Mesendoderm (in vitro differentiated cells): ENCODE results near the gene ST8SIA2.
A peak's percentile ranks its signal among the peaks of the same experiment; 100 is the strongest.

ENCODE experiments used
- DNase-seq: peaks from one replicate; pipeline ENCODE4 v3.0.0; 2013
- H2AK5ac ChIP-seq: 2 replicates; pipeline ENCODE4 v1.6.1; 2013; ENCODE audit warnings: low read length, inconsistent platforms
- H2BK120ac ChIP-seq: 2 replicates; pipeline ENCODE4 v1.6.1; 2013; ENCODE audit warnings: low read depth, mild to moderate bottlenecking, low read length, moderate library complexity, mixed read lengths
- H2BK15ac ChIP-seq: replicated peaks from 2 replicates; pipeline ENCODE4 v1.6.1; 2013; ENCODE audit warnings: low read depth, mild to moderate bottlenecking, moderate library complexity
- H2BK5ac ChIP-seq: 2 replicates; pipeline ENCODE4 v1.6.1; 2013; ENCODE audit warnings: low read length, inconsistent platforms
- H3K18ac ChIP-seq: 2 replicates; pipeline ENCODE4 v1.6.1; 2013; ENCODE audit warnings: mild to moderate bottlenecking, low read length, mixed read lengths
- H3K23ac ChIP-seq: one replicate; pipeline ENCODE4 v1.6.1; 2013; ENCODE audit warnings: low read length
- H3K27ac ChIP-seq: 2 replicates; pipeline ENCODE4 v1.5.1; 2013; ENCODE audit warnings: low read depth, mild to moderate bottlenecking, inconsistent platforms, low read length, moderate library complexity
- H3K27me3 ChIP-seq: 2 replicates; pipeline ENCODE4 v1.6.1; 2013; ENCODE audit warnings: low read length, control low read depth, mild to moderate bottlenecking, inconsistent platforms; ENCODE audit not compliant: insufficient read depth, poor library complexity
- H3K36me3 ChIP-seq: 2 replicates; pipeline ENCODE4 v1.6.1; 2013; ENCODE audit warnings: low read length, inconsistent platforms; ENCODE audit not compliant: control insufficient read depth, insufficient read depth
- H3K4ac ChIP-seq: one replicate; pipeline ENCODE4 v1.6.1; 2013; ENCODE audit warnings: low read depth, mild to moderate bottlenecking, low read length, moderate library complexity
- H3K4me1 ChIP-seq: 2 replicates; pipeline ENCODE4 v1.6.1; 2013; ENCODE audit warnings: low read depth, low read length, inconsistent platforms; ENCODE audit not compliant: control insufficient read depth
- H3K4me2 ChIP-seq: 2 replicates; pipeline ENCODE4 v1.6.1; 2013; ENCODE audit warnings: low read length
- H3K4me3 ChIP-seq: 2 replicates; pipeline ENCODE4 v1.5.1; 2013; ENCODE audit warnings: mild to moderate bottlenecking, low read length
- H3K56ac ChIP-seq: one replicate; pipeline ENCODE4 v1.6.1; 2013; ENCODE audit warnings: low read length
- H3K79me1 ChIP-seq: 2 replicates; pipeline ENCODE4 v1.6.1; 2013; ENCODE audit warnings: low read length, inconsistent platforms
- H3K79me2 ChIP-seq: 2 replicates; pipeline ENCODE4 v1.6.1; 2013; ENCODE audit warnings: mild to moderate bottlenecking, low read length; ENCODE audit not compliant: control insufficient read depth, insufficient read depth
- H3K9ac ChIP-seq: 2 replicates; pipeline ENCODE4 v1.6.1; 2013; ENCODE audit warnings: low read length, inconsistent platforms
- H4K5ac ChIP-seq: one replicate; pipeline ENCODE4 v1.6.1; 2013; ENCODE audit warnings: low read length
- H4K8ac ChIP-seq: one replicate; pipeline ENCODE4 v1.6.1; 2013; ENCODE audit warnings: low read depth, mild to moderate bottlenecking, control low read depth, low read length, moderate library complexity
- WGBS: extraction: QIAGEN DNeasy Blood & Tissue Kit; methylation state at CpG from one replicate; pipeline ENCODE4 v1.1.7; 2013; ENCODE audit warnings: low lambda C conversion rate, missing lambda C conversion rate; ENCODE audit not compliant: insufficient coverage; ENCODE audit errors: extremely low coverage; 5-methylcytosine and 5-hydroxymethylcytosine counted together

Gene ST8SIA2

GRCh38 chr15:92362001-92362350 is 31.7 kb upstream of the ST8SIA2 start:
- Histone ChIP-seq H2BK5ac (no peak overlapping the region), H3K4me2 (no peak overlapping the region), H3K4me3 (no peak overlapping the region), H3K18ac (no peak overlapping the region), H3K79me1 (no peaks in the 10 kb centered on the region), H3K27ac (no peak overlapping the region), H3K79me2 (no peaks in the 10 kb centered on the region), H4K5ac (no peak overlapping the region), H3K9ac (no peak overlapping the region), H2BK120ac (no peak overlapping the region), H4K8ac (no peak overlapping the region), H3K4ac (no peak overlapping the region), H3K36me3 (no peaks in the 10 kb centered on the region), H3K27me3 (no peaks in the 10 kb centered on the region), H3K4me1 (peaks cover 8% of the 10 kb centered on the region), H2BK15ac (no peak overlapping the region), H3K23ac (no peak overlapping the region), H2AK5ac (no peak overlapping the region), H3K56ac (no peak overlapping the region)
- no CpG with 5 or more reads among the region's 3 CpGs for WGBS
- no peak for DNase-seq

- Histone ChIP-seq H3K79me1 (no peaks in the 10 kb centered on the region), H2BK5ac (no peak overlapping the region), H3K36me3 (no peaks in the 10 kb centered on the region), H2BK15ac (no peak overlapping the region), H3K9ac (no peak overlapping the region), H4K5ac (no peak overlapping the region), H3K4me2 (no peak overlapping the region), H3K27ac (no peak overlapping the region), H3K4ac (no peak overlapping the region), H3K56ac (no peak overlapping the region), H3K27me3 (no peaks in the 10 kb centered on the region), H2BK120ac (peak overlapping the region; percentile 78), H3K18ac (no peak overlapping the region), H3K4me3 (no peak overlapping the region), H3K23ac (no peak overlapping the region), H3K4me1 (peaks cover 8% of the 10 kb centered on the region), H3K79me2 (no peaks in the 10 kb centered on the region), H4K8ac (no peak overlapping the region), H2AK5ac (no peak overlapping the region)
- no CpG with 5 or more reads among the region's 6 CpGs for WGBS
- no peak for DNase-seq
Observed at GRCh38 chr15:92365084-92365483, 28.6 kb upstream of the ST8SIA2 start.

- Histone ChIP-seq H2BK120ac (no peak overlapping the region), H3K9ac (no peak overlapping the region), H2AK5ac (no peak overlapping the region), H3K36me3 (no peaks in the 10 kb centered on the region), H3K4ac (no peak overlapping the region), H3K79me2 (no peaks in the 10 kb centered on the region), H3K27ac (peak overlapping the region; percentile 30), H4K8ac (no peak overlapping the region), H3K4me1 (peaks cover 8% of the 10 kb centered on the region), H4K5ac (no peak overlapping the region), H3K23ac (no peak overlapping the region), H3K27me3 (no peaks in the 10 kb centered on the region), H3K56ac (no peak overlapping the region), H3K79me1 (no peaks in the 10 kb centered on the region), H3K4me2 (no peak overlapping the region), H3K18ac (no peak overlapping the region), H2BK5ac (no peak overlapping the region), H2BK15ac (no peak overlapping the region), H3K4me3 (no peak overlapping the region)
- peak; percentile 90 for DNase-seq
- no CpG with 5 or more reads among the region's 3 CpGs for WGBS
Observed at GRCh38 chr15:92365906-92366305, 27.8 kb upstream of the ST8SIA2 start.

- H3K18ac ChIP-seq, result no peak overlapping the region
- H2BK15ac ChIP-seq, result no peak overlapping the region
- no peak overlapping the region for H3K4ac ChIP-seq
- H3K79me2 ChIP-seq, result no peaks in the 10 kb centered on the region
- no peak overlapping the region for H3K56ac ChIP-seq
- no peak overlapping the region for H4K5ac ChIP-seq
- H2BK120ac ChIP-seq, result no peak overlapping the region
- WGBS, result no CpG with 5 or more reads among the region's 5 CpGs
- no peak overlapping the region for H3K23ac ChIP-seq
- H3K27ac ChIP-seq, result no peak overlapping the region
- H3K79me1 ChIP-seq, result no peaks in the 10 kb centered on the region
- H2BK5ac ChIP-seq, result no peak overlapping the region
- no peak for DNase-seq
- no peak overlapping the region for H3K4me2 ChIP-seq
- peaks cover 8% of the 10 kb centered on the region for H3K4me1 ChIP-seq
- H3K36me3 ChIP-seq, result no peaks in the 10 kb centered on the region
- no peak overlapping the region for H2AK5ac ChIP-seq
- no peak overlapping the region for H4K8ac ChIP-seq
- no peaks in the 10 kb centered on the region for H3K27me3 ChIP-seq
- no peak overlapping the region for H3K4me3 ChIP-seq
- H3K9ac ChIP-seq, result no peak overlapping the region
Observed at GRCh38 chr15:92366381-92366780, 27.3 kb upstream of the ST8SIA2 start.

- Histone ChIP-seq H3K27ac (no peak overlapping the region), H2BK5ac (no peak overlapping the region), H3K4ac (no peak overlapping the region), H4K5ac (no peak overlapping the region), H3K4me1 (no peaks in the 10 kb centered on the region), H3K79me2 (no peaks in the 10 kb centered on the region), H4K8ac (no peak overlapping the region), H3K4me3 (no peak overlapping the region), H2AK5ac (no peak overlapping the region), H3K23ac (no peak overlapping the region), H3K79me1 (no peaks in the 10 kb centered on the region), H3K27me3 (no peaks in the 10 kb centered on the region), H3K18ac (no peak overlapping the region), H3K36me3 (no peaks in the 10 kb centered on the region), H3K56ac (no peak overlapping the region), H3K4me2 (no peak overlapping the region), H2BK120ac (no peak overlapping the region), H2BK15ac (no peak overlapping the region), H3K9ac (no peak overlapping the region)
- no CpG with 5 or more reads among the region's 1 CpG for WGBS
- no peak for DNase-seq
Observed at GRCh38 chr15:92375057-92375456, 18.6 kb upstream of the ST8SIA2 start.

- Histone ChIP-seq H3K27me3 (no peaks in the 10 kb centered on the region), H3K27ac (no peak overlapping the region), H2BK15ac (no peak overlapping the region), H2AK5ac (no peak overlapping the region), H3K9ac (no peak overlapping the region), H3K36me3 (no peaks in the 10 kb centered on the region), H3K79me2 (no peaks in the 10 kb centered on the region), H3K4me2 (no peak overlapping the region), H3K4me1 (no peaks in the 10 kb centered on the region), H4K8ac (no peak overlapping the region), H3K23ac (no peak overlapping the region), H3K56ac (no peak overlapping the region), H3K4me3 (no peak overlapping the region), H4K5ac (no peak overlapping the region), H2BK120ac (no peak overlapping the region), H3K18ac (no peak overlapping the region), H3K4ac (no peak overlapping the region), H3K79me1 (no peaks in the 10 kb centered on the region), H2BK5ac (no peak overlapping the region)
- no peak for DNase-seq
- WGBS, result no CpG with 5 or more reads among the region's 3 CpGs
Observed at GRCh38 chr15:92376109-92376508, 17.6 kb upstream of the ST8SIA2 start.
